ENCODE results near the gene NLRP12.

DNA sequence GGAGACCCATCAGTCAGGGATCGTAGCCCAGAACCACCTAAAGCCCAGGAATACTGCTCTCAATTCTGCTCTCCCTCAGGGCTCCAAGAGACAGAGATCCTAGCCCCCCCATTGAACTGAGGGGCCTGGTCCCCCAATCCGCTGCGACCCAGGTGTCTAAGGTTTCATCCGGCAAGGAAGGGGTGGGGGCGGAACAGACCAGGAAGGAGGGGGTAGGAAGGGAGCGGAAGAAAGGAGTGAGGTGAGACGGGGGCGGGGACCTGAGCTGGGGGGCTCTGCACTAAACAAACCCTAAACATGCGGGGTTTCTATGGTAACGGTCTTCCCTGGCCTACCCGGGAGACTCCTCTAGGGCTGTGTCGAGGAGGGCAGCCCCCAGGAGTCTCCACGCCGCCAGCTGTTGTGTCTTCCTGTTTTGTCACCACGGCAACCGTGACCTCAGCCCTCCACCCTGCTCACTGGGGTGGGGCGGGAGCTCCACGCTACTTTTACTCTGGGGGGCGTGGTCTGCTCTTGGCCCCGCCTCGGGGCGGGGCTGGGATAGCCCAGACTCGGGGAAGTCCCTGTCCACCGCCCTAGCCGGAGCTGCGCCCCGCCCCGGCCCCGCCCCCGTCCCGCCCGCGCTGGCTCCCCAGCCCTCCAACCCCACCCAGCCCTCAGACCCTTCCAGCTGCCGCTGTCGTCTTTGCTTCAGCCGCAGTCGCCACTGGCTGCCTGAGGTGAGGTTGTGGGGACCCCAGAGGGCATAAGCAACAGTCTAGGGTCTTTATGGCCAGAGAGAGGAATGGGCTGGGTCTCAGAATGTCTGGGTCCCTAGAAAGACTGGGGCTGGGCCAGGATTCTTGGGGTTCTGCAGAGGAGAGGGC, 43.3 kb upstream of the NLRP12 start, which contains the start of gene MYADM:
- TF ChIP-seq JUN (IDR thresholded peaks at IDR 0.05) (peak in 1 of 2 experiments; percentile 69; a peak in 4 of 5 replicates), RFX5 (IDR thresholded peaks at IDR 0.05) (peak; percentile 37; the same call in 1 of the 2 replicates), POLR2A (IDR thresholded peaks at IDR 0.05; ENCODE audit: low read length) (peak; percentile 66), CHD4 (IDR thresholded peaks at IDR 0.05; ENCODE audit: borderline replicate concordance) (no peak), HOXB5 (CRISPR knock-in tag; IDR thresholded peaks at IDR 0.05) (no peak), MAZ (IDR thresholded peaks at IDR 0.05; ENCODE audit: borderline replicate concordance, low read depth, low read length) (peak; percentile 97), EP300 (IDR thresholded peaks at IDR 0.05) (peak in 1 of 2 experiments; percentile 57; a peak in 1 of 5 replicates), JUNB (IDR thresholded peaks at IDR 0.05) (no peak), BHLHE40 (IDR thresholded peaks at IDR 0.05; ENCODE audit: low read depth, low read length) (no peak)
- TF ChIP-seq, protein P1, sequence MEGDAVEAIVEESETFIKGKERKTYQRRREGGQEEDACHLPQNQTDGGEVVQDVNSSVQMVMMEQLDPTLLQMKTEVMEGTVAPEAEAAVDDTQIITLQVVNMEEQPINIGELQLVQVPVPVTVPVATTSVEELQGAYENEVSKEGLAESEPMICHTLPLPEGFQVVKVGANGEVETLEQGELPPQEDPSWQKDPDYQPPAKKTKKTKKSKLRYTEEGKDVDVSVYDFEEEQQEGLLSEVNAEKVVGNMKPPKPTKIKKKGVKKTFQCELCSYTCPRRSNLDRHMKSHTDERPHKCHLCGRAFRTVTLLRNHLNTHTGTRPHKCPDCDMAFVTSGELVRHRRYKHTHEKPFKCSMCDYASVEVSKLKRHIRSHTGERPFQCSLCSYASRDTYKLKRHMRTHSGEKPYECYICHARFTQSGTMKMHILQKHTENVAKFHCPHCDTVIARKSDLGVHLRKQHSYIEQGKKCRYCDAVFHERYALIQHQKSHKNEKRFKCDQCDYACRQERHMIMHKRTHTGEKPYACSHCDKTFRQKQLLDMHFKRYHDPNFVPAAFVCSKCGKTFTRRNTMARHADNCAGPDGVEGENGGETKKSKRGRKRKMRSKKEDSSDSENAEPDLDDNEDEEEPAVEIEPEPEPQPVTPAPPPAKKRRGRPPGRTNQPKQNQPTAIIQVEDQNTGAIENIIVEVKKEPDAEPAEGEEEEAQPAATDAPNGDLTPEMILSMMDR (IDR thresholded peaks at IDR 0.05), result no peak
- TF ChIP-seq, protein P2, sequence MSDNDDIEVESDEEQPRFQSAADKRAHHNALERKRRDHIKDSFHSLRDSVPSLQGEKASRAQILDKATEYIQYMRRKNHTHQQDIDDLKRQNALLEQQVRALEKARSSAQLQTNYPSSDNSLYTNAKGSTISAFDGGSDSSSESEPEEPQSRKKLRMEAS (IDR thresholded peaks at IDR 0.05), result peak; percentile 73
- TF ChIP-seq, protein P3, sequence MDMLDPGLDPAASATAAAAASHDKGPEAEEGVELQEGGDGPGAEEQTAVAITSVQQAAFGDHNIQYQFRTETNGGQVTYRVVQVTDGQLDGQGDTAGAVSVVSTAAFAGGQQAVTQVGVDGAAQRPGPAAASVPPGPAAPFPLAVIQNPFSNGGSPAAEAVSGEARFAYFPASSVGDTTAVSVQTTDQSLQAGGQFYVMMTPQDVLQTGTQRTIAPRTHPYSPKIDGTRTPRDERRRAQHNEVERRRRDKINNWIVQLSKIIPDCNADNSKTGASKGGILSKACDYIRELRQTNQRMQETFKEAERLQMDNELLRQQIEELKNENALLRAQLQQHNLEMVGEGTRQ (IDR thresholded peaks at IDR 0.05), result no peak
